NB4 (cell line): ENCODE results near the gene PATJ.

Source experiments
- DNase-seq: peaks from one replicate; pipeline ENCODE4 v3.0.0; 2010; ENCODE audit warnings: low read depth
- H3K4me3 ChIP-seq: one replicate; pipeline ENCODE4 v1.5.1; 2011; ENCODE audit warnings: mild to moderate bottlenecking, low read depth, low read length, moderate library complexity
- MYC ChIP-seq: IDR thresholded peaks from 2 replicates; pipeline ENCODE4 v1.6.1; 2011; ENCODE audit warnings: low read depth, low read length
- POLR2A ChIP-seq: IDR thresholded peaks from 2 replicates; pipeline ENCODE4 v1.6.1; 2011; ENCODE audit warnings: mild to moderate bottlenecking; ENCODE audit not compliant: insufficient read length; ENCODE audit errors: extremely low read depth
- TF ChIP-seq, protein P1 (sequence below): IDR thresholded peaks from one replicate; pipeline ENCODE4 v1.5.1; 2012; ENCODE audit warnings: low read depth, low read length
- TF ChIP-seq, protein P2 (sequence below): IDR thresholded peaks from 2 replicates; pipeline ENCODE4 v1.6.1; 2011; ENCODE audit warnings: low read depth, low read length

PATJ gene

GRCh38 chr1:61898658-61899057 lies 156.4 kb downstream of the PATJ start:
- DNase-seq, result no peak
- TF ChIP-seq, protein P1, sequence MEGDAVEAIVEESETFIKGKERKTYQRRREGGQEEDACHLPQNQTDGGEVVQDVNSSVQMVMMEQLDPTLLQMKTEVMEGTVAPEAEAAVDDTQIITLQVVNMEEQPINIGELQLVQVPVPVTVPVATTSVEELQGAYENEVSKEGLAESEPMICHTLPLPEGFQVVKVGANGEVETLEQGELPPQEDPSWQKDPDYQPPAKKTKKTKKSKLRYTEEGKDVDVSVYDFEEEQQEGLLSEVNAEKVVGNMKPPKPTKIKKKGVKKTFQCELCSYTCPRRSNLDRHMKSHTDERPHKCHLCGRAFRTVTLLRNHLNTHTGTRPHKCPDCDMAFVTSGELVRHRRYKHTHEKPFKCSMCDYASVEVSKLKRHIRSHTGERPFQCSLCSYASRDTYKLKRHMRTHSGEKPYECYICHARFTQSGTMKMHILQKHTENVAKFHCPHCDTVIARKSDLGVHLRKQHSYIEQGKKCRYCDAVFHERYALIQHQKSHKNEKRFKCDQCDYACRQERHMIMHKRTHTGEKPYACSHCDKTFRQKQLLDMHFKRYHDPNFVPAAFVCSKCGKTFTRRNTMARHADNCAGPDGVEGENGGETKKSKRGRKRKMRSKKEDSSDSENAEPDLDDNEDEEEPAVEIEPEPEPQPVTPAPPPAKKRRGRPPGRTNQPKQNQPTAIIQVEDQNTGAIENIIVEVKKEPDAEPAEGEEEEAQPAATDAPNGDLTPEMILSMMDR, result no peak
- TF ChIP-seq POLR2A (no peak), MYC (no peak)
- TF ChIP-seq, protein P2, sequence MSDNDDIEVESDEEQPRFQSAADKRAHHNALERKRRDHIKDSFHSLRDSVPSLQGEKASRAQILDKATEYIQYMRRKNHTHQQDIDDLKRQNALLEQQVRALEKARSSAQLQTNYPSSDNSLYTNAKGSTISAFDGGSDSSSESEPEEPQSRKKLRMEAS, result no peak
- H3K4me3 ChIP-seq, result no peak overlapping the region

GRCh38 chr1:61904354-61904753 lies 162.1 kb downstream of the PATJ start:
- H3K4me3 ChIP-seq, result no peak overlapping the region
- TF ChIP-seq, protein P1, result no peak
- TF ChIP-seq, protein P2, result no peak
- TF ChIP-seq MYC, result no peak
- no peak for TF ChIP-seq POLR2A
- DNase-seq, result peak; percentile 6

DNA sequence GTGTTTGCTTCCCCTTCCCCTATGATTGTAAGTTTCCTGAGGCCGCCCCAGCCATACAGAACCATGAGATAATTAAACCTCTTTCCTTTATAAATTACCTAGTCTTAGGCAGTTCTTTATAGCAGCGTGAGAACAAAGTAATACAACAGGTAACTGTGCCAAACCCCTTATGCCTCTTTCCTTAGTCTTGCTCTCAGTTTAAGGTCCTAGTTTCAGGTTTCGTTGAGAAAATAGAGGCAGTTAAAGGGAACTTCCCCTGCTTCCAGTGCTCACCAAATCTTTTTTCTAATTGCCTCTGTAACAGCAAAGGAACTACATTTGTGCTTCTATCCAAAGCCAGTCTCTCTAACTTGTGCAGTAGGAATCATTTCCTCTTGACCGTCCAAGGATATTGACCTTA lies 164.8 kb downstream of the PATJ start:
- H3K4me3 ChIP-seq, result no peak overlapping the region
- TF ChIP-seq, protein P2, result no peak
- TF ChIP-seq, protein P1, result no peak
- no peak for DNase-seq

DNA sequence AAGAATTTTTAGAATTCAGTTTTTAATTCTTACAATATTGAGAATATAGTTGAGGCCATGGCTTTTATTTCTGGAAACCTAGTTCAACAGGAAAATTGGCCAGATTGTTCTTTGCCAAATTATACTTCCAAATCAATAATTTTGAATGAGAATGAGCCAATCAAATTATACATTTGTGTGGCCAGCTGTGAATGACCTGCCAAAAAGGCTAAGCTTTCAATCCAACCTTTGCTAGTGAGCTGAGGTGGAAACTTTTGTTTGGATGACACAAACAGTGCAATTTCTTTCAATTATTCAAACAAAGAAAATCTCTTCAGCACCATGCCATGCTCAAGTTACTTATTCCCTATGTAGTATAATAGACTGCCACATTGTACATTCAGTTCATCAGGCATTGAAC lies 167.8 kb downstream of the PATJ start:
- no peak overlapping the region for H3K4me3 ChIP-seq
- DNase-seq, result no peak
- TF ChIP-seq POLR2A (no peak), MYC (no peak)
- TF ChIP-seq, protein P1, result no peak
- TF ChIP-seq, protein P2, result no peak

DNA sequence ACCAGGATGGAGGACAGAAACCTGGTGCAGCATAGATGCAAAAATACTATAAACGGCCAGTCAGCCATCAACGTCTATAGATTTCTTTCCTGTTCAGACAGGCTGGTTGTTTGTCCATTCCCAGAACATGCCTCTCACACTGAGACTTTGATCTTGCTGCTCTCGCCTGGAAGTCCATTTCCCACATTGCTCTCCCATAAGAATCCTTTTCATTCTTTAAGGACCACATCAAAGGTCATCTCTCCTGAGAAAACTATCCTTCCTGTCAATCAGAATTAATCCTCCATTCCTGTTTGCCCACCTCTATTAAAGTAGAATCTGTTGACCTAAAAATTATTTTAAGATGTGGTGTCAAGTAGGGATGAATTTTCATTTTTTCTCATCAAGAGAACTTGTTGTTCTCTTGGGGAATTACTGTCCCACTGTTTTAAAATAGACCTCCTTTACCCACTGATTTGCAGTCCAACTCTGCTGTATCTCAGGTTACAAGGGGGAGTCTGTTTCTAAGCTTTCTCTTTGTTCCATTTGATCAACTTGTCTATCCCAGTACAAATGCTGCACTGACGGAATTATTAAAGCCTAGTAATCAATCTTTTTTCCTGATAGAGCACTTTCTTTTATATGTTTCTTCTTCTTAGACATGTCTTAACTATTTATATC lies 172.7 kb downstream of the PATJ start:
- TF ChIP-seq, protein P1, result no peak
- TF ChIP-seq, protein P2, result no peak
- TF ChIP-seq POLR2A, result no peak
- no peak for TF ChIP-seq MYC
- H3K4me3 ChIP-seq, result no peak overlapping the region
- no peak for DNase-seq
